Endometrial microvascular endothelial cells (primary cell): ENCODE measurements around the gene TRIM33. TPM values are rescaled to one million over a fixed set of nuclear protein-coding genes. Genes with fewer than 3 reads are reported as not detected.
"Not testable (repeated sequence)": the region's sequence is repeated elsewhere in the genome, so short reads cannot be mapped to it uniquely, and the experiment has no call there.

ENCODE experiments used
- in situ Hi-C: cut with HindIII; loops from 2 replicates; pipeline ENCODE4 v1.10.0; 2017; ENCODE audit warnings: low sequenced_read_pairs, low pct_unique_long_range_greater_than_20kb; ENCODE audit errors: inconsistent ontology term
- total RNA-seq: library from RNA; depleted of rRNA; stranded (reverse); fragments of >200 nt; gene quantifications from one replicate; pipeline ENCODE4 v1.2.3, GENCODE V29; 2015; ENCODE audit errors: inconsistent ontology term

The TRIM33 gene
- total RNA-seq, 1 donor from 2014 or later, result 15.1 TPM

DNA sequence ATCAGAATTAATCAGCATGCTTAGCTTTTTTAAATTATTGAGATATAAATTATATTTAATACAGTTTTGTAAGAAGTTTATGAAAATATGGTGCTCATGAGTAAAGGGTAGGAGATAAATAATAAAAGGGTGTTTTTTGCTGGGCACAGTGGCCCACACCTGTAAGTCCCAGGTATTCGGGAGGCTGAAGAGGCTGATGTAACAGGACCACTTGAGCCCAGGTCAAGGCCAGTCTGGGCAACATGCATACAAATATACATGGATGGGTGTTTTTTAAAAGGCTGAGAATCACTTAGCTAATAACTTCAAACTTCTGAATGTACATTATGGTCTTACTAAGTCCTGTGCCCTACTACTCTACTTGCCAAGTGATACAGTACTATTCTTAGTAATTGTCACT lies 73.2 kb downstream of the TRIM33 start:
- in situ Hi-C loops, result no loop called here

DNA sequence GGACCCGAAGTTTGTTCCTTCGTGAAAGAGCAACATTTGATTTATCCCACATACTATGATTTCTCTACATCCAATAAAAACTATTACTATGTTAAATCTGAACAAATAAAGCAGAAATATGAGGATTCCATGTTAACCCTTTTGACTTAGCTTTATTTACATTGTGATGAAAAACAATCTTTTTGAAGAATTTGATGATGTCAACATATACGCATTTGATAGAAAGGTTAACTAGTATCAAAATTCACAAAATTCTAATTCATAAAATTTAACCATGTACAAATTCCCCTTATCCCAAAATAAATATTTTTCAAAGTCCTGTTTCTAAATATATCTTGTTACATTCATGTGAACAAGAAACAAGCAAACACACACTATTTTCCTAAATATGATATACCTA lies 74.2 kb downstream of the TRIM33 start:
- in situ Hi-C loops, result no loop called here

DNA sequence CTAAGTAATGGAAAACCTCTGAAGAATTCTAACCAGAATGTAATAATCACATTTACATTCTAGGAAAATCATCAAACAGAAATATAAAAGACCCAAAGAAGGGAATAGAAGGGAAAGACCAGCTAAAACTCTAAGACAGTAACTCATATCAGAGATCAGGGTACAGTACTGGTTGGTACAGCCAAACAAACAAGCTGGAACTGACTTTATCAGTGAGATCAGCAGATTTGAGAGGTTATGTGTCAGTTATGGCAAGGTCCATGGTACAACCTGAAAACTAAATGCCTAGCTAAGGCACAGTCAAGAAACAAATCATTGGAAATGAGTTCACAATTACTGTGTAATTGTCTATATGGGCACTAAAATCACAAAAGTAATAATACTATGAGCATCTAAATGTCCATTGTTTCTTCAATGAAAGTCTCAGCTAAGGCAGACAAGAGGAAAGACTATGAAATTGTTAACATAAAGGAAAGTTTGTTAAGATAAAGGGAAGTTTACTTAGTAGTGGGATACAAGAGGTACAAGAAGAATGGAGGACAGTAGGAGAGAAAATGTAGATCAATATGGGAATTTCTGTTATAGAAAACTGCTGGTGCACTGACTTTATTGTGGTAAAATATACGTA lies 75.8 kb downstream of the TRIM33 start:
- in situ Hi-C loops, result no loop called here

DNA sequence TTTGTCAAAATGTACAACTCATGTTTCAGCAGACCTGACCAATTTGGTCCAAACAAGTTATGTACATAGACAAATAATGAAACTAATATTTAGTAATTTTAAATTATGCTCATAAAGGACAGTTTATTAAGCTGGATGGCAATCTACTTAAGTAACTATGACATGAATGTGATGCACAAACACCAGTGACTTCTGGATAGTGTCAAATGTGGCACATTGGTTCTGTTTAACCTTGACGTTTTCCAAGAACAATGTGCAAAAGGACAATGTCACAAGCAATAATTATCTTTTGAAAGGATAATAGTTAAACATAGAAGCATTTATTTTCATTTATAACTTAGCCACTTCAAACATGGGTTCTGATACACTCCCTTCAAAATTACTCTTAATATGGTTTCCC lies 80.0 kb downstream of the TRIM33 start:
- in situ Hi-C loops, result no loop called here

DNA sequence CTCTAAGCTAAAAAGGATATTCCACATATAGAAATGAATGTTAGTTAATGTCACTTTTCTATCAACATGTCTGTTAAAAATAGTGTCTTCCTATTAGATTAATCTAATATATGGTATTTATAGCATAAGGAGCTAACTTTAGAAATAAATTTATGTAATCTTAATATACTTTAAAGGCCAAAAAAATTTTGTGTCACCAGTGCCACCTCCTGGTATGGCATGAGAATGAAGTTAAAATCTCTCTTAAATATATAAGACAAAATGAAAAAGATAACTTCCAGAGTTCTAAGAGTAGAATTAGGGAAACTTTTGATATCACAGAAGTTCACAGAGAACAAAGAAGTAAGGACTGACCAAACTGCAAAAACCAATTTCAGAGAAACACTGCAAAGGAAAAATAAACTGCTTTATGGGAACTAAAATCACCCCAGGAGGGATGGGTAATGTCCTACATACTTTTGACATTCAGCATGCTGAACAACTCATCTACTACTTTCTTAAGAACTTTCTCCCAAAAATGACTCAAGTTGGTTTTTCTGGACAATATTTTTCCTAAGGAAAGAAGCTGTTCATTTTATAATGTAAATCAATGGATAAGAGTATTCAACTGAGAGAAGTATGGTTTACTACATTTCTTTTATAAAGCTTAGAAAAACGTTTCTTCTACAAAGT lies 82.8 kb downstream of the TRIM33 start:
- in situ Hi-C loops, result no loop called here

DNA sequence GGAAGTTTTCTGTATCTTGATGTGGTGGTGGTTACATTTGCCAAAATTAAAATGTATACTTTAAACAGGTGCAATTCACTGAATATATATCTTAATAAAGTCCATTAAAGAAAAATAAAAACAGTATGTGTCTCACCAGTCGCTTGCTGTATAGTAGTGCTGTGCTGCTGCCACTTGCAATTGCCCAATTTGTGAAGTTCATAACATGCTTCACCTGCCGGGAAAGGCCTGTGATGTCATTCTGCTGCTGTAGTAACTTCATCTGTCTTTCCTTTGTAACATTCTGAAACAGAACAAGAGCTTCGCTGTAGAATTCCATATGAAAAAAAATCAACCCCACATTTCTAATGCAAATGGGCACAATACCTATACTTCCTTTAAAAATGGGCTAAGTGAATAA lies 83.4 kb downstream of the TRIM33 start:
- in situ Hi-C loops, result no loop called here

DNA sequence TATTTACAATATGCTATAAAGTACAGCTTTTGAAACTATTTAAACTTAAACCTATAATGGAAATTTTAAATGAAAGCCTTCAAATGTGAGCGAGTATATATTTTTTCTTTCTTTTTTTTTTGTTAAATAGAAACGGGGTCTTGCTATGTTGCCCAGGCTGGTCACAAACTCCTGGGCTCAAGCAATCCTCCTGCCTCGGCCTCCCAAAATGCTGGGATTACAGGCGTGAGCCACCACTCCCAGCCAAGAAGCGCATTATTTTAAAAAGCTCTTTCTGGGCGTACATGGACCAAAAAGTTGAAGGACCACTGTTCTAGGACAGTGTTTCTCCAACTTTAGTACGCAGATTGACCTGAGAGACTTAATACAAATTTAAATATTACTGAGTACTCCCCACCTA lies 87.5 kb downstream of the TRIM33 start:
- in situ Hi-C loops, result no loop called here

DNA sequence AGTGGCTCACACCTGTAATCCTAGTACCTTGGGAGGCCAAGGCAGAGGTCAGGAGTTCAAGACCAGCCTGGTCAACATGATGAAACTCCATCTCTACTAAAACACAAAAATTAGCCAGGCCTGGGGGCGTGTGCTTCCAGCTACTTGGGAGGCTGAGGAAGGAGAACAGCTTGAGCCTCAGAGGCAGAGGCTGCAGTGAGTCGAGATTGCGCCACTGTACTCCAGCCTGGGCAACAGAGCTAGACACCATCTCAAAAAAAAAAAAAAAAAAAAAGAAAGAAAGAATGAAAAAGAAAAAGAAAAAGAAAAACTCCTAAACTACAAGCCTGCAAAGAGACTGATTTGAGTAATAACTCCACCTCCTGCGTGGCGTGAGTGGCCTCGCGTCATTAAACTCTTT lies 92.1 kb downstream of the TRIM33 start:
- in situ Hi-C loops, result not testable (repeated sequence)

DNA sequence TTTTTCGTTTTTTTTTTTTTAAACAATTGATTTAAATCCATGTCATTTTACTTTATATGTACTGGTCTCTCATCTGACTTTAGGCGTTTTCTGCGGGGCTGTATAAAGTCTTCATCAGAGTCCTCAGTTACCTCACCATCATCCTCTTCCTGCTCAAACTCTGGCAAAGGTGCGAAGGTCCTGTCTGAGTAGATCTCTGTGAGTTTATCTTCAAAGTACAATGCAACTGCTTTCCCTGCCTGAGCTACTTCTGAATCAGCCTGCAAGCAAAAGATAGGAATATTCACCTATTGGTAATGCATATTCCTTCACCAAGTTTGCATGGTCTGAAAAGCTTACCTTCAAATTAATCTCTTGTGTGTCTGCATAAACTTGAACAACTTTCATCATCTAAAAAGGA lies 113.4 kb downstream of the TRIM33 start:
- in situ Hi-C loops, result no loop called here

DNA sequence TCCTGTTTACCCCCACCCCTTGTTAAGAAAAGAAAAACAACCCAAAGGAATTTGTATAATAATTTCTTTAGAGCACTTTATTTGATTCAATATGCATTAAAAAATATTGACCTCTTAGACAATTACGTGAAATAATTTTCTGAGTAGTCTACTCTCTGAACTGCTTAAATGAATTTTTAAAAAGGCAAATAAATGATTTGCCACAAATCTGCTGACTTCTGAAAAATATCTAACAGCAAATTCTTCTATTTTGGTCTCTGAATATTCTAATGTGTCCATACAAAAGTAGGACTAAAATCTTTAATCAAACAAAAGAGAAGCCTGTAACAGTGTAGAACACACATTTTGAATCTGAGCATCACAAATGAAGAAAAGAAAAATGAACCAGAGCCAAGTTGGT lies 115.1 kb downstream of the TRIM33 start:
- in situ Hi-C loops, result no loop called here

DNA sequence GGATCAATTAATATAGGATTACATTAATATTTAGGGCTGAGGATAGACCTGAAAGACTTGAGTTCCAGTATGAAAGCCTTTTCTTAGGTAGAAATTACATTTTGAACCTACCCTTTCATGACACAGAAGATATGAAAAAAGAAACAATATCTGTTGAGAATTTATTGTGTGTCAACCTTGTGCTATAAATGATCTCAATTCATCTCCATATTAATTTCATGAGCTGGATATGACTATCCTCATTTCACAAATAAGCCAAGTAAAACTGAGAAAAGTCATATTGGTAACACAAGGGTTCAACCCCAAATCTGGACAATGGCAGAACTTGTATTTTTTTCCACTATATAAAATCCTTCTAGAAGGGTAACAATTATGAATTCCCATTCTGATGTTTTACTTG lies 120.0 kb downstream of the TRIM33 start:
- in situ Hi-C loops, result no loop called here

DNA sequence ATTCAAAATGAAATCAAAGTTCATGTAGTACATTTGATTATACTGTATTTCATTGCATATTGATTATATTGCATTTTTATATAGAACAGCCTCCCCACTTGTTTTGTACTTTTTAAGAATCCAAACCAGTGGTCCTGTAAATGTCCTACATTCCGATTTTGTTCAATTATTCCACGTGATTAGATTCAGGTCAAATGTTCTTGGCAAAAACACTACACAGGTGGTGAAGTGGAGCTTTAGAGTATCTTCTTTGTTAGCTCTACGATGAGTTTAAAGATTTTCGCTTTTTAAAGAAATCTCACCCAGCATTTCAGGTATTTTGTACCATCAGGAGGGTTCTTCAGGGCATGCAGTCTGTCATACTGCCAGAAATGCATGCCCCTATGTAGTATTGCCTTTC lies 120.6 kb downstream of the TRIM33 start:
- in situ Hi-C loops, result no loop called here

DNA sequence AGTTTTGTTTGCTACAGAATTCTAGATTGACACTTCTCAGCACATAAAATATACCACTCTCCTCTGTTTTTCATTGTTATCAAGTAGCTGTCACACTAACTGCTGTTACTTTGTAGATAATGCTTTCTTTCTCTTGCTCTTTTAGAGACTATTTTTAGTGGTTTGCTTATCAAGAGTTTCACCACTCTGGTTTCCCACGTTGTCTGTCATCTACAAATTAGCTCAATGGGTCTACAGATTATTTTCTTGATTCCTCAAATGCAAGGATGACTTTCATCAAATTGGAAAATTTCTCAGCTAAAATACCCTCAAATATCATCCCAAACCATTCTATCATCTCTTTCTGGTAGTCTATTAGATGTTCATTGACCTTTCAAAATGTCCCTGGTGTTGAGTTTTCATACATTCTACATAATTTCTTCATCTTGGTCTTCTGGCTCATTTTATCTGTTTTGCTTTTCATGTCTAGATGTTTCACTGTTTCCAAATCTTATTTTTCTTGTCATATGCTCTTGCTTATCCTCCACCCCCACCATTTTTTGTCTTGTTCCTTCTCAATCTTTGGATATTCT lies 122.5 kb downstream of the TRIM33 start:
- in situ Hi-C loops, result no loop called here

DNA sequence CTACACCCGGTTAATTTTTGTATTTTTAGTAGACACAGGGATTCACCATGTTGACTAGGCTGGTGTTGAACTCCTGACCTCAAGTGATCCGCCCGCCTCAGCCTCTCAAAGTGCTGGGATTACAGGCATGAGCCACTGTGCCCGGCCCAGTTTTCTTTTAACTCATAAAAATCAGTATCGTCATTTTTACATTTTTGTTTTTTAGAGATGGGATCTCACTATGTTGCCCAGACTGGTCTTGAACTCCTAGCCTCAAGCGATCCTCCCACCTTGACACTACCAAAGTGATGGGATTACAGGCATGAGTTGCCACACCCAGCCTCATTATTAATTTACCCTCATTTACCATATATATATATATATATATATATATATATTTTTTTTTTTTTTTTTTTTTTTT lies 123.4 kb downstream of the TRIM33 start:
- in situ Hi-C loops, result not testable (repeated sequence)

DNA sequence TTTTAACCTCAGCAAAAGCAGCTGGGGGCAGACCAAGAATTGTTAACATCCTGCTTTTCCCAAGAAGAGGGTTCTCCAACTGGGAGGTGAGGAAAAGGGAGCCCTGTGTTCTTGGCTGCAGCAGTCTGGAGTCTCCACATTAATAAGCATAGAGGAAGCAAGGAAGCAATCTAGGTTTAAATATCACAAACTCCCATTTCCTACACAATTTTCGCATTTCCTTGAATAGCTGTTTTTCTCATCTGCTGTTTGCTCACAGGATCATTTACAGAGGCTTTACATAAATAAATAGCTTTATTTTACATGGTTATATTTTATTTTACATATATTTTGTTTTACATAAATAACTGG lies 124.0 kb downstream of the TRIM33 start:
- in situ Hi-C loops, result no loop called here

DNA sequence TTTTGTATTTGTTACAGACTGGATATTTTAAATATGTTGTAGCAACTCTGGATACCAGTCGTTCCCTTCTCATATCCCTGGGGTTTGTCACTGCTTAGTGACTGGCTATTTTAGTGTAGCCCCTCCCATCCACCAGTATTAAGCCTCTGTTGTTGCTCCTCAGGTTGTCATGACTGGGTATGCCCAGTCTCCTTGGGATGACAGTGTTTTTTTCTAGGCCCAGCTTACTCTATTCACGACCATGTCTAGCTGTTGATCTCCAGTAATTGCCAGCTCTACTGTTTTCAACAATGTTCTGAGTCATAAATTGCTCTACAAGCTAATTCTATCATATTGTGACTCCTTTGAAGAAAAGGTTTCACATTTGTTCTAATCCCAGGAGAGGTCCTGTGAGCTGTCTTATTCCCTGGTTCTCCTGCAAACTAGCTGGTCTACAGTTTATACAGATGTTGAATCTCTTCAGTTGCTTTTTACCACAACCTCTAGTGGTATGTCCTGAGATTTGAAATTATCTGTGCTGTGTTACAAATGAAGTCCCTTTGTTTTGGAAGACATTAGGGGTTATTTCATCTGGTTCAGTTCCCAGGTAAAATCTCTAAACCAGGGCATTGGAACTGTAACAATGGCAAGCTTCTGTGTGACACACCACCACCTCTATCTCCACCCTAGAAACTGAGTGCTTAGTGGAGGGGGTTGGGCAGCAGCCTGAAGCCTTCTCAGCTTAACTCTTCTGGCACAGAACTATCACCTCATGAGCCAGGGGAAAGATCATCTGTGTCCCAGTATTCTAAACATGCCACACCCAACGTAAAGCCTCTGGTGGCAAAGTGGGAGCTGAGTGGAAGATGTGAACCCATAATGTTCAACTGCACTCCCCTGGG lies 124.6 kb downstream of the TRIM33 start:
- in situ Hi-C loops, result no loop called here

DNA sequence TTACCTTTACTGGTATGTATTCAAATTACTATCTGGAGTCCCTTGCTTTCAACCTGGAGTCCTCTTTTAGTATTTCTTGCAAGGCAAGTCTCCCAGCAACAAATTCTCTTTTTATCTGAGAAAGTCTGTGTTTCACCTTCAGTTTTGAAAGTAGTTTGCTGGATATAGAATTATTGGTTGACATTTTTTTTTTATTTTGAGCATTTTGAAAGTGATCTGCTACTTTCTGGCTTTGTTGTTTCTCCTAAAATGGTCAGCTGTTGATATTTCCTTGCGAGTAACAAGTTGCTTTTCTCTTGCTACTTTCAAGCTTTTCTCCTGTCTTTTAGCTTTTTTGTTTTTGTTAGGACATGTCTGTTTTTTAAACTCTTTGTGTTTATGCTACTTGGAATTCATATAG lies 126.1 kb downstream of the TRIM33 start:
- in situ Hi-C loops, result no loop called here

DNA sequence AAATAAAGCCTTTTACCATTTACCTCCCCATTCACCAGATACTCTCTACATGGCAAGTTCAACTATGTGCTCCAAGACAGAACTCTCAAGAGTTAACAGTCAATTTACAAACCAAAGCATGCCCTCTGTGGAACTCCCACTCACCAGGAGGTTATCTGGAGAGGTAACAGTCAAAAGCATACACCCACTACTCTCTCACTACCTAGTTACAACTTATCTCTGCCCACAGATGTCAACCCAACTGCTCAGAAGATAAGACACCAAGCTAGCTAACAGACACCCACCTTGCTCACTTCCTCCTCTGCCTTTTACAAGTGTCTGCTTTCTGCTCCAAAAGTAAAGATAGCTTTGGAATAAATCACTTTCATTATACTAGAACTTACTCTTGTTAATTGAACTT lies 131.0 kb downstream of the TRIM33 start:
- in situ Hi-C loops, result no loop called here

DNA sequence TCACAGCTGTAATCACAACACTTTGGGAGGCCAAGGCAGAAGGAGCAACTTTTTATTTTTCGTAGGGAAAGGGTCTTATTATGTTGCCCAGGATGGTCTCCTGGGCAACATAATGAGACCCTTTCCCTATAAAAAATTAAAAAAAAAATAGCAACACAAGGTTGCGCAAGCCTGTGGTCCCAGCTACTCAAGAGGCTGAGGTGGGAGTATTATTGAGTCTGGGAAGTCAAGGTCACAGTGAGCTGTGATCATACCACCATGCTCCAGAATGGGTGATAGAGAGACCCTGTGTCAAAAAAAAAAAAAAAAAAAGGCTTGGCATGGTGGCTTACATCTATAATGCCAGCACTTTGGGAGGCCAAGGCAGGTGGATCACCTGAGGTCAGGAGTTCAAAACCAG lies 131.6 kb downstream of the TRIM33 start:
- in situ Hi-C loops, result no loop called here

DNA sequence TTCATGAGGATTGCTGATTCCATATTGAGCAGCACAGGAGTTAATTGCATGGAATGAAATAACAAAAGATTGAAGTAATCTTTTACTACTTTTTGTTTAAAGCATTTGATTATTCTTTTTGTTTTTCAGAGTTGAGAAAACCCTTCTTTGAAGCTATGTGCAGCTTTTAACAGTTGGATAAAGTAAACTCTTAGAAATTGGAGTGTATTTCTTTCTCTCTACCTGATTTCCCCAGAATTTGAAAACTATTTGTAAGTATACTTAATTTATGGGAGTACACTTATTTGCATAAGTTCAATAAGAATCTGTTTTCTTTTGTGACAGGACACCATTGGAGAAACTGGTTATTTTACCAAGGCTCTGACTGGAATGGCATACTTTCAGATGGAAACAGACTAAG lies 133.6 kb downstream of the TRIM33 start:
- in situ Hi-C loops, result no loop called here
